Chondrocyte (in vitro differentiated cells): Measurements from ENCODE around the gene MSANTD4. TPM values are rescaled to one million over a fixed set of nuclear protein-coding genes. Genes with fewer than 3 reads are reported as not detected.

ENCODE experiments used
- DNase-seq: peaks from one replicate; pipeline ENCODE4 v3.0.0; 2021; ENCODE audit warnings: mixed read lengths, low spot score
- H3K27ac Mint-ChIP-seq: one replicate; pipeline ENCODE4 v1.8.0; 2021; ENCODE audit warnings: mild to moderate bottlenecking, moderate library complexity, mixed read lengths; ENCODE audit not compliant: unreplicated experiment
- H3K27me3 Mint-ChIP-seq: 2 replicates; pipeline ENCODE4 v1.8.0; 2021; ENCODE audit warnings: low read depth, mixed read lengths
- H3K36me3 Mint-ChIP-seq: 2 replicates; pipeline ENCODE4 v1.8.0; 2021; ENCODE audit warnings: low read depth, mixed read lengths
- H3K4me1 Mint-ChIP-seq: 2 replicates; pipeline ENCODE4 v1.8.0; 2021; ENCODE audit warnings: low read depth, mild to moderate bottlenecking, mixed read lengths
- H3K4me3 Mint-ChIP-seq: one replicate; pipeline ENCODE4 v1.8.0; 2021; ENCODE audit warnings: mild to moderate bottlenecking, moderate library complexity, mixed read lengths; ENCODE audit not compliant: unreplicated experiment
- H3K9me3 Mint-ChIP-seq: 2 replicates; pipeline ENCODE4 v1.8.0; 2021; ENCODE audit warnings: low read depth, mixed read lengths
- total RNA-seq: library from RNA; stranded (reverse); gene quantifications from 3 replicates; pipeline ENCODE4 v1.2.1, GENCODE V29; 2021
- TF ChIP-seq, protein P1 (sequence below): fragments of 200-600 bp; sonication (generic); IDR thresholded peaks from 2 replicates; pipeline ENCODE4 v1.5.0; 2021; ENCODE audit warnings: antibody characterized with exemption, mild to moderate bottlenecking, moderate library complexity

The MSANTD4 gene
- total RNA-seq, 1 donor from 2014 or later, result 18.2 TPM

DNA sequence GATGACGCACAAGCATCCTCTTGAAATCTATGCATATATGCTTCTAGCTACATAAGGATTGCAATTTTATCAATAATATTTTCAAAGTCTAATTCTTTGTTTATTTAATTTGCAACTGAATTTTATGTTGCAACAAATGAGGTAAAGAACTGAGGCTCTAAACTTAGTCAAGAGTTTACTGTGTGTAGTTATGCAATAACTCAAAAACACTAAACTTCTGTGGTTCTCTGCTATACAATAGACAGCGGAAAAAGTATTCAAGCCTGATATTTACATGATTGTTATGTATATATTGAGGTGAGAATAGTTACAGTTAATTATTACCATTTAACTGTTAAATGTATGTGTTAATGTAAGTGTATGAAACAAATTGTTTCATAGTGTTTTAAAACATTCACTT, 32.9 kb downstream of the MSANTD4 start:
- TF ChIP-seq, protein P1, sequence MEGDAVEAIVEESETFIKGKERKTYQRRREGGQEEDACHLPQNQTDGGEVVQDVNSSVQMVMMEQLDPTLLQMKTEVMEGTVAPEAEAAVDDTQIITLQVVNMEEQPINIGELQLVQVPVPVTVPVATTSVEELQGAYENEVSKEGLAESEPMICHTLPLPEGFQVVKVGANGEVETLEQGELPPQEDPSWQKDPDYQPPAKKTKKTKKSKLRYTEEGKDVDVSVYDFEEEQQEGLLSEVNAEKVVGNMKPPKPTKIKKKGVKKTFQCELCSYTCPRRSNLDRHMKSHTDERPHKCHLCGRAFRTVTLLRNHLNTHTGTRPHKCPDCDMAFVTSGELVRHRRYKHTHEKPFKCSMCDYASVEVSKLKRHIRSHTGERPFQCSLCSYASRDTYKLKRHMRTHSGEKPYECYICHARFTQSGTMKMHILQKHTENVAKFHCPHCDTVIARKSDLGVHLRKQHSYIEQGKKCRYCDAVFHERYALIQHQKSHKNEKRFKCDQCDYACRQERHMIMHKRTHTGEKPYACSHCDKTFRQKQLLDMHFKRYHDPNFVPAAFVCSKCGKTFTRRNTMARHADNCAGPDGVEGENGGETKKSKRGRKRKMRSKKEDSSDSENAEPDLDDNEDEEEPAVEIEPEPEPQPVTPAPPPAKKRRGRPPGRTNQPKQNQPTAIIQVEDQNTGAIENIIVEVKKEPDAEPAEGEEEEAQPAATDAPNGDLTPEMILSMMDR, result no peak
- Mint-ChIP-seq H3K36me3 (peaks cover 3% of the 10 kb centered on the region), H3K27ac (no peak overlapping the region), H3K27me3 (no peaks in the 10 kb centered on the region), H3K4me3 (no peak overlapping the region), H3K9me3 (peaks cover 10% of the 10 kb centered on the region), H3K4me1 (no peaks in the 10 kb centered on the region)
- no peak for DNase-seq

DNA sequence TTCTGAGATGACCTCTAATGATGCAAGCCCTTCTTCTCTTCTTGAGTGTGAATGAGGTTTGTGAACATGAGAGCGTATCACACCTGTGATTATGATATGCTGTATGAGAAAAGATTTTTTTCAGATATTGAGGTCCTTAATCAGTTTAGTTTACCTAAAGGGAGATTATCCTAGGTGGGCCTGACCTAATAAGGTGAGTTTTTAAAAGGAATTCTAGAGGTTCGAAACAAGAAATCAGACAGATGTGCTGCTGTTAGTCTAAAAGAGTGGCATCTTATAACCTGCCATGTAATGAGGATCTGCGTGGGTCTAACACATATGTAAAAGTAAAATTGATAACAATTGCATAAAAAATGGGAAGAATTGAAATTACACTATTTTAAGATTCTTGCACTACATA, 33.8 kb downstream of the MSANTD4 start:
- Mint-ChIP-seq H3K4me1 (no peaks in the 10 kb centered on the region), H3K27ac (no peak overlapping the region), H3K4me3 (no peak overlapping the region), H3K27me3 (no peaks in the 10 kb centered on the region), H3K36me3 (no peaks in the 10 kb centered on the region), H3K9me3 (peaks cover 3% of the 10 kb centered on the region)
- DNase-seq, result no peak
- TF ChIP-seq, protein P1, result no peak

GRCh38 chr11:105986554-105986953, 35.5 kb downstream of the MSANTD4 start:
- H3K36me3 Mint-ChIP-seq, result no peaks in the 10 kb centered on the region
- no peaks in the 10 kb centered on the region for H3K4me1 Mint-ChIP-seq
- H3K4me3 Mint-ChIP-seq, result no peak overlapping the region
- H3K27me3 Mint-ChIP-seq, result no peaks in the 10 kb centered on the region
- no peak for DNase-seq
- no peak overlapping the region for H3K27ac Mint-ChIP-seq
- H3K9me3 Mint-ChIP-seq, result no peaks in the 10 kb centered on the region
- TF ChIP-seq, protein P1, result no peak

DNA sequence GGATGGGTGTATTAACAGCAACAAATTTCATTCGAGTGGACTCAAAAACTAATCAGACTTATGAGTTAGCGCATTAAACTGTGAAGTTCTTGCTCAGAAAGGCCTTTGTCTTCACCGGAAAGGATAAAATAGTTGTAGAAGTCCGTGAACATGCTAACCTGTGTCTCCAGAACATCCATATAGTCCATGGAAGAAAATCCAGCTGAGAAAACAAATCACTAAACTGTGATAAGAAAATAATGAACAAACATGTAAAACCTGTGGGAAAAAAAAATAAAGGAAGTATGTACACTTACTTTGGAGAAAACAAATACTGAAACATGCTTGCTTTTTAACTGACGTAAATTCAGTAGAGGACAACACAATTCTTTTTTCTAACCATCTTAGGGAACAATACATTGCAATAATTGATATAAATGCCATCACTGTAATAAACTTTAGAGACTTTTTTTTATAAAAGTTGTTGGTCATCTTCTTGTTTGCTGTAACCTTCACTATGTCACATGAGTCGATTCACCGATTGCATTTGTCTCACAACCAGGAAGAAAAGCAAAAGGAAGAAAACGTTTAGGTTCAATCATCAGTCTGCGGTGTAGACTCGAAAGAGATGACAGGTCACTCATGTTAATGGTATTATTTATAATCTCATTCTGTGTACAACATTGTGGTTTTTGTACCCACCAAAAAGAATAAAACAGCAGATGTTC, 41.9 kb downstream of the MSANTD4 start:
- H3K4me1 Mint-ChIP-seq, result no peaks in the 10 kb centered on the region
- H3K36me3 Mint-ChIP-seq, result no peaks in the 10 kb centered on the region
- no peak for DNase-seq
- H3K27me3 Mint-ChIP-seq, result peaks cover 2% of the 10 kb centered on the region
- no peak overlapping the region for H3K27ac Mint-ChIP-seq
- no peak overlapping the region for H3K4me3 Mint-ChIP-seq
- H3K9me3 Mint-ChIP-seq, result no peaks in the 10 kb centered on the region
- TF ChIP-seq, protein P1, result no peak

GRCh38 chr11:105975128-105975527, 46.9 kb downstream of the MSANTD4 start:
- Mint-ChIP-seq H3K4me1 (no peaks in the 10 kb centered on the region), H3K27me3 (peaks cover 2% of the 10 kb centered on the region), H3K36me3 (no peaks in the 10 kb centered on the region), H3K4me3 (no peak overlapping the region), H3K27ac (no peak overlapping the region), H3K9me3 (no peaks in the 10 kb centered on the region)
- TF ChIP-seq, protein P1, result no peak
- no peak for DNase-seq
